Stimulated activated CD8-positive, alpha-beta memory T cell treated with anti-CD3 and anti-CD28 coated beads, Interleukin-4, amount 100 ng/mL, for 24 hours (primary cell): ENCODE data around the gene ECHDC1.
"Not testable (repeated sequence)": the region's sequence is repeated elsewhere in the genome, so short reads cannot be mapped to it uniquely, and the experiment has no call there.

Source experiments
- DNase-seq: peaks from one replicate; pipeline ENCODE4 v3.0.0-alpha.2; 2020; ENCODE audit warnings: low read depth

The ECHDC1 gene

GRCh38 chr6:127342946-127343808 is at the start of gene ECHDC1:
Gene ECHDC1, minus strand, starts transcription at chr6:127343609. Its CDS starts 12,581 bp downstream, at chr6:127331028.
- DNase-seq: peak; percentile 65

DNA sequence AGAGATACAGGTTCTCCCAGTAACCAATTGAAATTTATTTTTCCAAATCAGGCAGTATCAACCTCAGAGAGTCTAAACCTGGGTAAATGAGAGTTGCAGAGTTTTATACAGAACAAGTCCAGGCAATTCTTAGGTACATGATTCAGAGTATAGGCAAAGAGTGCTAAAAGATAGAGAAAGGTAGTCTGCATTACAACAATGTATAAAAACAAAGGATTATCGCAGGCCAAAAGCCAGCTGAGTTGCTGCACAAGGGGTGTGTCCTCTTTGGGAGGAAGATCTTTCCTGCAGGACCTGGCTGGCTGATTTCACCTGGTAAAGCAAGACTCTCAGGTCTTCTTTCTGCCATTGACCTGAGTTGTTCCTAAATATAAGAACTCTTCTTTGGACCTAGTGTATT is 48.9 kb upstream of the ECHDC1 start:
- DNase-seq: no peak

GRCh38 chr6:127391094-127391953 is 47.9 kb upstream of the ECHDC1 start:
- DNase-seq: no peak

DNA sequence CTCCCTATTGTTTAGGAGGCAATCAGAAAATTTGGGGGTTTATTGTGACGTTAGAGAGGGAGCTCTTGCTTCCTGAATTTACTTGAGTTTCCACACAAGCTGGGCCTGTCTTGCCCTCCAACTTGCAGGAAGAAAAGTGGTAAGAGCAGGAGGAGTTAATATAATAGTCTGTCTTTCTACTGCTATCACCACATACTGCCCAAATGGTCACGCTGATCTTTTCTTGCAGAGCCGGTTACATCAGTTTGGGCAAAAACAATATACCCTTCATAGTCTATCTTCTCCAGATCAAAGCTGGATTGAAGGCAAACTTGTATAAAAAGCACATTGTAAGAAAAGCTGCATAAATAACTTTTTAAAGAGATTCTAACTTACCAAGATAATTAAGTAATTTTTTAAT is 46.3 kb upstream of the ECHDC1 start:
- no peak for DNase-seq

DNA sequence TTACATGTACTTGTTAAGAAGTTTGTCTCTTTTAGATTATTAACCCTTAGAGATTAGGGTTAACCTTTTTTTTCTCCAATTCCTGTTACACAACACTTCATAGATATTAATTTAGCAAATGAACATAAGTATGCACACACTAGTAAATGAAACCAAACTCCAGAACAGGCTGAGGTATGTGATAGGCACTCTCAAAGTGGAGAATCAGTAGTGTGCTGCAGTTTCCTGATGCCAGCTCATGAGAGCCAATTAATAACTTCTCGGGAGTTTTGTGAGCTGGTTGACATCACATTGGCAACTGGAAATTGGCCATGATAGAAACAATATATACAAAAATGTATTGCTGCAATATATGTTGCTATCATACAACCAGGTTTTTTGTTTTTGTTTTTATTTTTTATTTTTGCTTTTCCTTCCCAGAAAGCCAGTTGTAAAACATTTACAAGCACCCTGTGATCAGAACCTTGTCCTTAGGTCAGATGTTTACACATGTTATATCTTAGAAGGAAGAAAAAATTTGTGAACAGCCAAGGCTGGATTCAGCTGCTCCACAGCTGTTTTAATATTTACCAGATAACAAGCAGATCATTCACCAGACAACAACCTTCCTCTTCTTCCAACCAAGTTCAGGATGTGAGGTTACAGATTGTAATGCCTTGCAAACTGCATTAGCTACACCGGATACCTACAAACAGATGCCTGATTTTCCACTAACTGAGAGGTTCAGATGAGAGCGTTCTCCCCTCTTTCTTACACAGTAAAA is 42.4 kb upstream of the ECHDC1 start:
- no peak for DNase-seq

DNA sequence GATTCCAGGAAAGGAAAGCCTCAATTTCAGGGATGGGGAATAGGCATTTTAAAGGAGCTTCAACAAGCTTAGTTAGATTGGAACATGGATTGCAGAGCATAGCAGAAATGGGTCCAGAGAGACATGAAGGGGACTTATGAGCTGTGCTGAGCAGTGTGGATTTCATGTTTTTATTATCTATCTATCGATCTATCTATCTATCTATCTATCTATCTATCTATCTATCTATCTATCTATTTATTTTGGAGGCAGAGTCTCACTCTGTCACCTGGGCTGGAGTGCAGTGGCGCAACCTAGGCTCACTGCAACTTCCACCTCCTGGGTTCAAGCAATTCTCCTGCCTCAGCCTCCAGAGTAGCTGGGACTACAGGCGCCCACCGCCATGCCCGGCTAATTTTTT is 41.4 kb upstream of the ECHDC1 start:
- not testable (repeated sequence) for DNase-seq

DNA sequence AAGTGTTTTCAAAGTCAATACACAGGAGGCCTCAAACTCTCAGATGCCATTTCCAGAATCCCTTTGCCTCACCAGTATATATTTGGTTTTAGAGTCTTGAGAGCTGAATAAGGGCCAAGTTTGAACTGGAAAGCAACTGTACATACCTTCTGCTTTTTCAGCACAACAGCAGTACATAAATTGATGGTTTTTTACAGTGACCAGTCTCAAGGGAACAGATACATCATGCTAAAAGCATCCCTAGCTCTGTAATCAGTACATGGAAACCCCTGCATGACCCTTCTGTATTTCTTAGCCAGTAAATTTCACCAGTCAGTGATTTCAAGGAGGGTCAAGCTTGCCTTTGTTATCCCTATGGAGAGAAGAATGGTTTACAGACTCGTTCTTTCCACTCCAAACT is 40.6 kb upstream of the ECHDC1 start:
- DNase-seq: no peak

GRCh38 chr6:127382413-127382812 is 39.0 kb upstream of the ECHDC1 start:
- no peak for DNase-seq

- no peak for DNase-seq
Observed at GRCh38 chr6:127381384-127381783, 38.0 kb upstream of the ECHDC1 start.

DNA sequence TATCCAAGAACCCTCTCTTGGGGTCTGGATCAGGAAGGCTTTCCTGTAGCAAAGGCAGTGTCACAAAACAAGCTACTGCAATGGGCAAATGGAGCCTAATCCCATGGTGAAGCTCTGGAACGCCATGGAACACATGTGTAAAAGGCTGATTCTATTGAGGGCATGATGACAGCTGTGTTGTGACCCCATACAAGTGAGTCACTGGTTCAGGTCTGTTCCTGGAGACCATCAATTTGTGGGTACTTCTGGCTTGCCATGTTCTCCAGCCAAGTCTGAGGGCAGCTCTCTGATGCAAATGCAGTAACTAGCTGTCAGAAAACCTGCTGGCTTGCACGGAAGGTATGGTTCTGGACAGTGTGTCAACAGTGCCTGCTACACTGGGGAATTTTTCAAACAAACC is 33.3 kb upstream of the ECHDC1 start:
- DNase-seq: no peak

GRCh38 chr6:127367023-127367375 is 23.6 kb upstream of the ECHDC1 start:
- no peak for DNase-seq

DNA sequence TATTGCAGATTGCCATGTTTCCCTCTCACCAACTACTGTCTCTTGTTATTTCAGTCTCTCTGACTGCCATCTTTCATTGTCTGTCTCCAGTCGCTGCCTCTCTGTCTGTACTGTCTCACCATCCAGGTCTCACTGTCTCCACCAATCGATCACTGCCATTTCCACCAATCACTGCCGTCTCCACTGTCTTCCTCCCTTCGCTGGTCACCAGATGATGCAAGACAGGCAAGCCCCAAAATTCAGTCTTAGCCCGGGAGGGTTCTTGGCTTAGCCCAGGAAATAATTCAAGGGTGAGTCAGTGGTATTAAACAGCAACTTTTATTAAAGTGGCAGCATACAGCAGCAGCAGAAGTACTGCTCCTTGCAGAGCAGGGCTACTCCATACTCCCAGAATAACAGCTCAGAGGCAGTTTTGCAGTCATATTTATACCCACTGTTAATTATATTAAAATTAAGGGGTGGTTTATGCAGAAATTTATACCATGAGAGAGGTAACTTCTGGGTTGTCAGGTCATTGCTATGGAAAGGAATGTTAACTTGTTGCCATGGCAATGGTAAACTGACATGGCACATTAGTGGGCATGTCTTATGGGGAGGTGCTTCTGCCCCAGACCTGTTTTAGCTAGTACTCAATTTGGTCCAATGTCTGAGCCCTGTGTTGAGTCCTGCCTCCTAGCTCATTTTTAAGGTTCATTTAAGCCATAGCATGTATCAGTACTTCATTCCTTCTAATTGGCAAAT is 23.0 kb upstream of the ECHDC1 start:
- DNase-seq: no peak

- no peak for DNase-seq
Observed at GRCh38 chr6:127365874-127366273, 22.5 kb upstream of the ECHDC1 start.

DNA sequence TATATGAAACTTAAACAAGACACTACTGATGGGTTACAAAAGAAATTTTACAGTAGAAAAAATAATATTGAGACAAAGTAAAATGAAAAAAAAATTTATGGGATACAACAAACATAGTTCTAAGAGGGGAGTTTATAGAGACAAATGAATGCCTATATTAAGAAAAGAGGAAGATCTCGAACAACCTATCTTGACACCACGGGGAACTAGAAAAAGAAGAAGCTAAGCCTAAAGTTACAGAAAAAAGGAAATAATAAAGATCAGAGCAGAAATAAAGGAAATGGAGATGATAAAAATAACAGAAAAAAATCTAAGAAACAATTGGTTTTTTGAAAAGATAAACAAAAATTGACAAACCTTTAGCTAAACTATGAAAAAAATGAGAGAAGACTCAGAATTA is 9.1 kb upstream of the ECHDC1 start:
- no peak for DNase-seq

GRCh38 chr6:127349980-127350379 is 6.6 kb upstream of the ECHDC1 start:
- DNase-seq: no peak

GRCh38 chr6:127348028-127348661 is 4.7 kb upstream of the ECHDC1 start:
- no peak for DNase-seq

GRCh38 chr6:127347178-127347577 is 3.8 kb upstream of the ECHDC1 start:
- DNase-seq: no peak

GRCh38 chr6:127345521-127345920 is 2.1 kb upstream of the ECHDC1 start:
- no peak for DNase-seq

- no peak for DNase-seq
Observed at GRCh38 chr6:127343809-127344659, 625 bp upstream of the ECHDC1 start.

DNA sequence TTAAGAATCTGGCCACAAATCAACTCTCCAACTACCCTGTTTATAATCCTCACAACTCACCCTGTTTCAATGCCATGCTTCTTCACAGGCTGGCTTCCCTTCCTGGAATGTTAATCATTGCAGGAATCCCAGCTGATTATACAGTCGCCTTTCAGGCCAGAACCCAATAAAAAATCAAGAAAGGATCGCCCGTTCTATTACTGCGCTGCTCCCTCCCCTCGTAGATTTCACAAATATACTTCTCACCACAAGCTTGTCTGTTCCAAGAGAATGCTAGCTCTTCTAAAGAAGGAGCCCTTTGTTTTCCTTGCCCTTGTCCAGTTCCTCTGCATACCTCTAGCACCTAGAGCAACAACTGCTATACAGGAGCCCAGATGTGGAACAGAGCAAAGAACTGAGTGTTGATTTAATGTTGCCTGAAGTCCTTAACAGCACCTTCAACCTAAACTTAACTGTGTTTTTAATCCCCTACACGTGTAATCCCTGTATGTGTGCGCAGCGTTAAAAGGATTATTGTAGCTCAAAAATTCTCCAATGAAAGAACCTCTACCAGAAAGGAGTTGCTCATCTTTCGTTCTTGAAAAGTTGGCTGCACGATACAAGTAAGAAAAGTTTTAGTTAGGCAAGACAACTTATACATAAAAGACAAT is 988 bp downstream of the ECHDC1 start:
- DNase-seq: no peak
